CD14-positive monocyte (primary cell): ENCODE results near the gene CPNE2. TPM values are rescaled to one million over a fixed set of nuclear protein-coding genes. Genes with fewer than 3 reads are reported as not detected.

ENCODE experiments used
- DNase-seq, 3 donors: peaks; one replicate each; pipeline ENCODE4 v3.0.0-alpha.2; 2011 to 2022
- H2AFZ ChIP-seq: 2 replicates; pipeline ENCODE4 v1.6.0; 2012; ENCODE audit warnings: mild to moderate bottlenecking, low read depth, low read length, inconsistent platforms; ENCODE audit not compliant: insufficient read depth, poor library complexity, severe bottlenecking
- H3K27ac ChIP-seq, 2 donors: 1 replicate in 1 of 2; 2 replicates in 1 of 2; pipeline ENCODE4 v1.5.1; 2012 to 2013; ENCODE audit warnings: low read length in 2 of 2, control low read depth in 1 of 2, inconsistent platforms in 1 of 2, low read depth in 1 of 2, mild to moderate bottlenecking in 1 of 2
- H3K27me3 ChIP-seq, 2 donors: one replicate each; pipeline versions ENCODE4 v1.6.0 to v1.6.1; 2011 to 2013; ENCODE audit warnings: low read length in 2 of 2; ENCODE audit not compliant: control insufficient read depth in 2 of 2, insufficient read depth in 2 of 2
- H3K36me3 ChIP-seq, 2 donors: replicated peaks in 1 of 2; 1 replicate in 1 of 2; 2 replicates in 1 of 2; pipeline versions ENCODE4 v1.5.1 to v1.6.1; 2012 to 2013; ENCODE audit warnings: low read length in 2 of 2, control low read depth in 1 of 2, inconsistent platforms in 1 of 2, mild to moderate bottlenecking in 1 of 2; ENCODE audit not compliant: insufficient read depth in 2 of 2, control insufficient read depth in 1 of 2
- H3K4me1 ChIP-seq, 2 donors: 1 replicate in 1 of 2; 2 replicates in 1 of 2; pipeline versions ENCODE4 v1.5.1 to v1.6.1; 2012 to 2013; ENCODE audit warnings: low read length in 2 of 2, control low read depth in 1 of 2, inconsistent platforms in 1 of 2, mild to moderate bottlenecking in 1 of 2, moderate library complexity in 1 of 2; ENCODE audit not compliant: insufficient read depth in 2 of 2, control insufficient read depth in 1 of 2
- H3K4me2 ChIP-seq: replicated peaks from 2 replicates; pipeline ENCODE3; 2012; ENCODE audit warnings: low read length, moderate library complexity, mild to moderate bottlenecking; ENCODE audit not compliant: poor library complexity, severe bottlenecking; ENCODE audit errors: extremely low read depth
- H3K4me3 ChIP-seq, 3 experiments: fragments of 200-600 bp in 1 of 3; sonication (generic) in 1 of 3; replicated peaks in 1 of 3; 1 replicate in 2 of 3; 2 replicates in 1 of 3; pipeline ENCODE4 v1.5.1; 2011 to 2013; ENCODE audit warnings: low read length in 3 of 3, mild to moderate bottlenecking in 3 of 3, control low read depth in 2 of 3, low read depth in 2 of 3, inconsistent platforms in 1 of 3, moderate library complexity in 1 of 3
- H3K79me2 ChIP-seq: 2 replicates; pipeline ENCODE4 v1.6.0; 2012; ENCODE audit warnings: mild to moderate bottlenecking, control low read depth, inconsistent platforms, low read length, moderate library complexity; ENCODE audit not compliant: insufficient read depth
- H3K9ac ChIP-seq: 2 replicates; pipeline ENCODE4 v1.6.0; 2017; ENCODE audit warnings: low read length, mild to moderate bottlenecking; ENCODE audit not compliant: insufficient read depth, poor library complexity, severe bottlenecking
- H3K9me3 ChIP-seq, 2 donors: replicated peaks in 1 of 2; 1 replicate in 1 of 2; 2 replicates in 1 of 2; pipeline versions ENCODE4 v1.5.1 to v1.6.1; 2012 to 2013; ENCODE audit warnings: low read length in 2 of 2, control low read depth in 1 of 2; ENCODE audit not compliant: control insufficient read depth in 1 of 2, insufficient read depth in 1 of 2
- H4K20me1 ChIP-seq: 2 replicates; pipeline ENCODE4 v1.6.0; 2012; ENCODE audit warnings: mild to moderate bottlenecking, low read length, control low read depth, moderate library complexity; ENCODE audit not compliant: insufficient read depth
- H3K27ac Mint-ChIP-seq, 7 donors: one replicate each; pipeline ENCODE4 v1.8.0; 2020; ENCODE audit warnings: mild to moderate bottlenecking in 7 of 7, mixed read lengths in 7 of 7, moderate library complexity in 6 of 7, inconsistent platforms in 2 of 7
- H3K27me3 Mint-ChIP-seq, 3 donors: one replicate each; pipeline ENCODE4 v1.8.0; 2021 to 2022; ENCODE audit warnings: low read depth in 3 of 3, mild to moderate bottlenecking in 3 of 3, mixed read lengths in 3 of 3, moderate library complexity in 3 of 3, inconsistent platforms in 1 of 3
- H3K36me3 Mint-ChIP-seq, 2 donors: one replicate each; pipeline ENCODE4 v1.8.0; 2020; ENCODE audit warnings: mixed read lengths in 2 of 2, inconsistent platforms in 1 of 2, mild to moderate bottlenecking in 1 of 2
- H3K4me1 Mint-ChIP-seq: one replicate; pipeline ENCODE4 v1.8.0; 2020; ENCODE audit warnings: mild to moderate bottlenecking, mixed read lengths
- H3K4me3 Mint-ChIP-seq, 2 donors: one replicate each; pipeline ENCODE4 v1.8.0; 2020; ENCODE audit warnings: mild to moderate bottlenecking in 2 of 2, mixed read lengths in 2 of 2, moderate library complexity in 1 of 2
- H3K9me3 Mint-ChIP-seq, 7 donors: one replicate each; pipeline ENCODE4 v1.8.0; 2020 to 2022; ENCODE audit warnings: mixed read lengths in 7 of 7, mild to moderate bottlenecking in 6 of 7, moderate library complexity in 6 of 7, inconsistent platforms in 2 of 7
- CTCF ChIP-seq: fragments of 200-600 bp; IDR thresholded peaks from one replicate; pipeline ENCODE4 v1.8.0; 2022; ENCODE audit warnings: antibody characterized with exemption, mild to moderate bottlenecking
- WGBS: methylation state at CpG from one replicate; pipeline ENCODE4 v1.1.5; 2013; ENCODE audit warnings: missing lambda C conversion rate; ENCODE audit not compliant: insufficient coverage; 5-methylcytosine and 5-hydroxymethylcytosine counted together
- intact Hi-C, 2 donors: fragments of 100-400 bp; cut with micrococcal nuclease; formaldehyde crosslinking; loops; one replicate each; pipeline versions ENCODE4 v1.15.0 to v1.15.1; 2023
- polyA plus RNA-seq, 3 donors: library from polyadenylated mRNA; depleted of rRNA in 1 of 3; unstranded in 2 of 3; stranded (reverse) in 1 of 3; fragments of 300-500 nt in 2 of 3; fragments of >200 nt in 1 of 3; fragmentation: Illumina TruSeq in 2 of 3; gene quantifications; 1 replicate in 2 of 3; 2 replicates in 1 of 3; pipeline ENCODE4 v1.2.3, GENCODE V29; 2012 to 2021

CPNE2 gene
- polyA plus RNA-seq, 3 donors = 18.3 to 68.8 (median 23.9) TPM

GRCh38 chr16:57137043-57137442 lies 44.7 kb downstream of the CPNE2 start:
- Histone ChIP-seq H3K27me3 (no peaks in the 10 kb centered on the region), H3K4me1 (peaks cover 15 to 17% of the 10 kb centered on the region in 2 donors), H3K9me3 (no peaks in the 10 kb centered on the region), H4K20me1 (peaks cover 4% of the 10 kb centered on the region), H3K27ac (no peak overlapping the region), H3K4me3 (no peak overlapping the region), H3K36me3 (peaks cover 17 to 61% of the 10 kb centered on the region in 2 donors), H2AFZ (no peak overlapping the region), H3K79me2 (no peaks in the 10 kb centered on the region), H3K4me2 (no peak overlapping the region), H3K9ac (no peak overlapping the region)
- H3K36me3 Mint-ChIP-seq = peaks cover 28 to 53% of the 10 kb centered on the region in 2 donors
- H3K27ac Mint-ChIP-seq = peak overlapping the region in 2 of 7 donors; percentile 8 to 57
- H3K4me3 Mint-ChIP-seq = no peak overlapping the region
- TF ChIP-seq CTCF = no peak
- intact Hi-C loops = no loop called here
- DNase-seq = no peak
- peaks cover 22% of the 10 kb centered on the region for H3K4me1 Mint-ChIP-seq
- WGBS = 71% methylated on average over 10 of the region's 14 CpGs
- no peaks in the 10 kb centered on the region for H3K9me3 Mint-ChIP-seq
- H3K27me3 Mint-ChIP-seq = peaks cover 0 to 2% (median 2%) of the 10 kb centered on the region in 3 donors

GRCh38 chr16:57137566-57138273 lies 45.3 kb downstream of the CPNE2 start:
- Histone ChIP-seq H3K4me3 (no peak overlapping the region), H3K79me2 (no peaks in the 10 kb centered on the region), H2AFZ (no peak overlapping the region), H3K9me3 (no peaks in the 10 kb centered on the region), H3K27ac (no peak overlapping the region), H3K36me3 (peaks cover 13 to 61% of the 10 kb centered on the region in 2 donors), H3K27me3 (no peaks in the 10 kb centered on the region), H3K9ac (no peak overlapping the region), H3K4me2 (no peak overlapping the region), H4K20me1 (peaks cover 4% of the 10 kb centered on the region), H3K4me1 (peaks cover 15 to 17% of the 10 kb centered on the region in 2 donors)
- Mint-ChIP-seq H3K9me3 (no peaks in the 10 kb centered on the region), H3K4me3 (no peak overlapping the region), H3K36me3 (peaks cover 30 to 54% of the 10 kb centered on the region in 2 donors), H3K27me3 (peaks cover 0 to 2% (median 2%) of the 10 kb centered on the region in 3 donors), H3K4me1 (peaks cover 25% of the 10 kb centered on the region), H3K27ac (peak overlapping the region in 2 of 7 donors; percentile 7 to 63)
- DNase-seq = no peak
- intact Hi-C loops = no loop called here
- 81% methylated on average over 9 of the region's 10 CpGs for WGBS
- no peak for TF ChIP-seq CTCF
